ENCODE data around the gene ZBTB16. TPM values are rescaled to one million over a fixed set of nuclear protein-coding genes. Genes with fewer than 3 reads are reported as not detected.
A peak's percentile ranks its signal among the peaks of the same experiment; 100 is the strongest.

ZBTB16 gene
- total and polyA plus RNA-seq, 7 donors, result 9.9 to 197 (median 99.5) TPM

DNA sequence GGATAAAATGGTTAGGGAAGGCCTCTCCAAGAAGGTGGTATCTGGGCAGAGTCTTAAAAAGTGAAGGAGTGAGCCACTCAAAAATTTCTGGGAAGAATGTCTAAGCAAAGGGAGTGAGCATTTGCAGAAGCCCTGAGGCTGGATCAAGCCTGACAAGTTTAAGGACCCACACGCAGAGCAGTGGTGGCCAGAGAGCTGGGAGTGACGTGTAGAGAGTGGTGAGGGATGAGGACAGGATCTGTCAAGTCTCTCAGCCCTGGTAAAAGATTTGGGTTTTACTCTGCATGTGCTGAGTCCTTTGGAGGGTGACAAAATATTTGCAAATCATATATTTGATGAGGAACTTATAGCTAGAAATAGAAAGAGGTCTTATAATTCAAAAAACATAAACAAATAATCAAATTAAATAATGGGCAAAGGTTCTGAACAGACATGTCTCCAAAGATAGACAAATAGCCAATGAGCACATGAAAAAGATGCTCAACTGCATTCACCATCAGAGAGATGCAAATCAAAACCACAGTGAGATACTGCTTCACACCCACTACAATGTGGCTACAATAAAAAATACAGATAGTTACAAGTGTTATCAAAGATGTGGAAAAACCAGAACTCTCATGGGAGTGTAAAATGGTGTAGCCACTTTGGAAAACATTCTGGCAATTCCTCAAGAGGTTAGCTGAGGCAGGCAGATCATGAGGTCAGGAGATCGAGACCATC, 129.5 kb downstream of the ZBTB16 start:
- intact Hi-C loops (cut with DNase I), result no loop called here
- Histone ChIP-seq H3K36me3 (peaks cover 20 to 74% (median 37%) of the 10 kb centered on the region in 4 donors), H3K9me3 (no peaks in the 10 kb centered on the region), H3K27me3 (no peaks in the 10 kb centered on the region), H3K4me3 (no peak overlapping the region), H3K4me1 (peaks cover 0 to 56% (median 52%) of the 10 kb centered on the region in 4 donors), H3K27ac (peak overlapping the region; percentile 32 to 94 (median 39))
- WGBS, 2 donors, result 93 to 95% methylated on average over 3 of the region's 3 CpGs
- DNase-seq, result no peak
- no peak for TF ChIP-seq POLR2A (IDR thresholded peaks at IDR 0.05)
- TF ChIP-seq POLR2AphosphoS5 (IDR thresholded peaks at IDR 0.05), result peak in 1 of 4 donors; percentile 4
- TF ChIP-seq, protein P1, sequence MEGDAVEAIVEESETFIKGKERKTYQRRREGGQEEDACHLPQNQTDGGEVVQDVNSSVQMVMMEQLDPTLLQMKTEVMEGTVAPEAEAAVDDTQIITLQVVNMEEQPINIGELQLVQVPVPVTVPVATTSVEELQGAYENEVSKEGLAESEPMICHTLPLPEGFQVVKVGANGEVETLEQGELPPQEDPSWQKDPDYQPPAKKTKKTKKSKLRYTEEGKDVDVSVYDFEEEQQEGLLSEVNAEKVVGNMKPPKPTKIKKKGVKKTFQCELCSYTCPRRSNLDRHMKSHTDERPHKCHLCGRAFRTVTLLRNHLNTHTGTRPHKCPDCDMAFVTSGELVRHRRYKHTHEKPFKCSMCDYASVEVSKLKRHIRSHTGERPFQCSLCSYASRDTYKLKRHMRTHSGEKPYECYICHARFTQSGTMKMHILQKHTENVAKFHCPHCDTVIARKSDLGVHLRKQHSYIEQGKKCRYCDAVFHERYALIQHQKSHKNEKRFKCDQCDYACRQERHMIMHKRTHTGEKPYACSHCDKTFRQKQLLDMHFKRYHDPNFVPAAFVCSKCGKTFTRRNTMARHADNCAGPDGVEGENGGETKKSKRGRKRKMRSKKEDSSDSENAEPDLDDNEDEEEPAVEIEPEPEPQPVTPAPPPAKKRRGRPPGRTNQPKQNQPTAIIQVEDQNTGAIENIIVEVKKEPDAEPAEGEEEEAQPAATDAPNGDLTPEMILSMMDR (IDR thresholded peaks at IDR 0.05), result no peak
- peak in 2 of 4 donors; percentile 31 to 36 for TF ChIP-seq EP300 (IDR thresholded peaks at IDR 0.05)

DNA sequence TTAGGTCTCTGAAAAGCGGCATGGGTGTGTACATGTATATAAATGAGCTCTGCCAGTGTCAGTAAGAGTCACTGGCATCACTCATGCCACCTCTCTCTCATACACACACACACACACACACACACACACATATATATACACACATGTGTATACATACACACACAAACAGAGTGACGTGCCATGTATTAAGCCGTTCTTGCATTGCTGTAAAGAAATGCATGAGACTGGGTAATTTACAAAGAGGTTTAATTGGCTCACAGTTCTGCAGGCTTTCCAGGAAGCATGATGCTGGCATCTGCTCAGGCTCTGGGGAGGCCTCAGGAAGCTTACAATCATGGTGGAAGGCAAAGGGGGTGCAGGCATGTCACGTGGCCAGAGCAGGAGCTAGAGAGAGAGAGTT, 131.1 kb downstream of the ZBTB16 start:
- H3K36me3 ChIP-seq, result peaks cover 20 to 74% (median 37%) of the 10 kb centered on the region in 4 donors
- peaks cover 0 to 59% (median 53%) of the 10 kb centered on the region in 4 donors for H3K4me1 ChIP-seq
- intact Hi-C loops (cut with DNase I), result no loop called here
- TF ChIP-seq EP300 (IDR thresholded peaks at IDR 0.05) (no peak), POLR2A (IDR thresholded peaks at IDR 0.05) (no peak), POLR2AphosphoS5 (IDR thresholded peaks at IDR 0.05) (peak in 3 of 4 donors; percentile 8 to 40 (median 31))
- TF ChIP-seq, protein P1 (IDR thresholded peaks at IDR 0.05), result no peak
- peak overlapping the region in 2 of 4 donors; percentile 94 to 99 for H3K27ac ChIP-seq
- no peak overlapping the region for H3K4me3 ChIP-seq
- H3K9me3 ChIP-seq, result no peaks in the 10 kb centered on the region
- WGBS, 2 donors, result 92% methylated on average over 4 of the region's 4 CpGs
- no peaks in the 10 kb centered on the region for H3K27me3 ChIP-seq
- DNase-seq, result no peak

DNA sequence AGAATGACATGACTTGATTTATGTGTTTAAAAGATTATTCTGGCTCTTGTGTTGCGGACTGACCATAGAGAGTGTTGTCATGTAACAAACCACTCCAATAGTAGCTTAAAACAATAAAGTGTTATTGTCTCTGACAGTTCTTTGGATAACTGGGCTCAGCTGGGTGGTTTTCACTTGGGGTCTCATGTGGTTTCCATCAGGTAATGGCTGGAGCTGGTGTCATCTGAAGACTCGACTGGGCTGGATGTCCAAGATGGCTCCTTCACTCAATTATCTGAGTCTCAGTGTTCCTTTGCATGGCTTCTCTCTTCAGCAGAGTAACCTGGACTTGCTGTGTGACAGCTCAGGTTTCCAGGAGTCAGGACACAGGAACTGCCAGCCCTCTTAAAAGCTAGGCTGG, 132.4 kb downstream of the ZBTB16 start:
- no peak for DNase-seq
- 76 to 81% methylated on average over 2 of the region's 2 CpGs for WGBS, 2 donors
- no peaks in the 10 kb centered on the region for H3K27me3 ChIP-seq
- peaks cover 18 to 63% (median 34%) of the 10 kb centered on the region in 4 donors for H3K36me3 ChIP-seq
- peak overlapping the region; percentile 94 to 99 (median 96) for H3K27ac ChIP-seq
- H3K9me3 ChIP-seq, result no peaks in the 10 kb centered on the region
- intact Hi-C loops (cut with DNase I), result no loop called here
- peaks cover 0 to 62% (median 62%) of the 10 kb centered on the region in 4 donors for H3K4me1 ChIP-seq
- TF ChIP-seq POLR2A (IDR thresholded peaks at IDR 0.05) (no peak), EP300 (IDR thresholded peaks at IDR 0.05) (no peak), POLR2AphosphoS5 (IDR thresholded peaks at IDR 0.05) (no peak)
- TF ChIP-seq, protein P1 (IDR thresholded peaks at IDR 0.05), result no peak
- H3K4me3 ChIP-seq, result no peak overlapping the region

DNA sequence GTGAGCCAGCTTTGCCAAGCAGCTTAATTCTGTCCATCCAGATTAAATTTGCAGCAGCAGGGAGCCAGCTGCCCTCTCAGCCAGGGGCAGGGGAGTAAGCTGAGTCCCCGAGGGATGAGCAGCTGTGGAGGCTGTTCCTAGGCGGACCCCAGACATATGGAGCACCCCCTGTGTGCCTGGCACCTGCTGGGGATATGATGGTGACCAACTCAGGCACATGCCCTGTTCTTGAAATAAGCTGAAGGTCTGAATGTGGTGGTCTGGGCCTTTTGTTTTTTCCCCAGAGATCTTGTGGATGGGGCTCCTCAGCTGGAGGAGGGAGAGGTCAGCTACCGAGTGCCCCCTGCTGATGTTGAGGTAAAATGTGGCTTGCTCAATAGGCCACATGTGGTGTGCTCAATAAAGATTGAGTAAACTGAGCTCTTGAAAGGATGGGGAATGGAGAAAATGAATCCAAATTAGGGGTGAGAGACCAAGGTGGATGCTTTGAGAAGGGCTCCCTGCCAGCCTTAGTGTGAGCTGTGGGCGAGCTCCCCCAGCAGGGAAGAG, 133.4 kb downstream of the ZBTB16 start:
- H3K36me3 ChIP-seq, result peaks cover 8 to 53% (median 24%) of the 10 kb centered on the region in 4 donors
- TF ChIP-seq POLR2AphosphoS5 (IDR thresholded peaks at IDR 0.05), result peak in 1 of 4 donors; percentile 22
- TF ChIP-seq POLR2A (IDR thresholded peaks at IDR 0.05), result no peak
- H3K27me3 ChIP-seq, result no peaks in the 10 kb centered on the region
- intact Hi-C loops (cut with DNase I), result no loop called here
- peak overlapping the region; percentile 94 to 99 (median 96) for H3K27ac ChIP-seq
- DNase-seq, result no peak
- WGBS, 2 donors, result 87 to 90% methylated on average over 4 of the region's 4 CpGs
- H3K4me1 ChIP-seq, result peaks cover 0 to 72% (median 71%) of the 10 kb centered on the region in 4 donors
- no peaks in the 10 kb centered on the region for H3K9me3 ChIP-seq
- no peak overlapping the region for H3K4me3 ChIP-seq

Data from sigmoid colon (tissue), 7 donors.